ENCODE results near the gene FBXL19.

FBXL19 gene

DNA sequence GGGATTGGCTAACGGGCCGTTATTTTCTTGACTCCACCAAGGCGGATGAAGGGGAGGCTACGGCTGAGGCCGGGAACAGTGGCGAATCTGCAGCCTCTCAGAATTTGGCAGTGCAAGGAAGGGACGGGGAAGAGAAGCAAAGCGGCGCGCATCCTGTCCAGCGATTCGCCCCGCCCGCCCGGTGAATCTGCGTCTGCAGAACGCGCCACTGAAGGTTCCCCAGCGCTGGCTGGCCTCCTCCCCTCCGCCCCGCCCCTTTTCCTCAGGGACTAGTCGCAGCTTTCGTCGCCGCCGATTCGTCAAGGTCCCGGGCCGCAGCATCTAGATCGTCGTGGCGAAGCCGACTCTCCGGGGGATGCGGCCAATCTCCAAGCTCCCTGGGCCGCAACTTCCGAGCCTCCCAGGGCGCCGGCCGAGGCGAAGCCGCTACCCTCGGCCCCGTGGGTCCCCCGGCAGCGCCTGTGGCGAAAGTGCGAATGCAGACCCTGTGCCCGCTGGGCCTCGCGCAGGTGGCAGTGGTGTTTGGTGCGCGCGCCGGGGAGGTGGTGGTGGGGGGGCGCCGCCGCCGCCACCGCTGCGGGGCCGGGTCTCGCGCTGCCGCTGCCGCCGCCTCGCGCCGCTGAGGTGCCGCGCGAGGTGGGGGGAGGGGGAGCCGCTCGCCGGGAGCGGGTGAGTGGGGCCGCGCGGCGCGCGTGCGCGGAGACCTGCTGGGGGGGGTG, 34.2 kb downstream of the FBXL19 start, which contains the start of gene SETD1A:
Gene SETD1A (plus strand): TSS at position 299 of the 719 bp plus-strand sequence. CDS start 978 bp downstream, outside the sequence.
- Histone ChIP-seq H3K9me3 (ENCODE audit: control insufficient read depth, insufficient read depth, low read depth, low read length) (no peaks in the 10 kb centered on the region), H3K4me3 (ENCODE audit: low read depth, low read length) (peak within 1 kb of the TSS; percentile 90), H3K27ac (ENCODE audit: extremely low read depth, low read depth, low read length) (peak within 1 kb of the TSS; percentile 96), H3K36me3 (ENCODE audit: control insufficient read depth in 2 of 2, insufficient read depth in 1 of 2, low read length in 2 of 2) (peaks cover 35 to 42% of the 10 kb centered on the region in 2 experiments), H3K4me1 (ENCODE audit: control insufficient read depth, insufficient read depth, low read length) (peaks cover 2% of the 10 kb centered on the region; the same call in 1 of the 2 replicates)
- ChIA-PET POLR2A (interaction anchor here (0.6 to 0.9 kb wide), 2 partner anchors 9 to 15 kb away, joined by 3 read pairs; partner anchors contain the start of gene ORAI3), CTCF (interaction anchor here (0.6 to 2.1 kb wide), 3 partner anchors 13 to 204 kb away, joined by 4 to 8 read pairs (median 5); no protein-coding TSS in a partner anchor)
- no peak for TF ChIP-seq ZNF549 (tag by site-specific recombination; IDR thresholded peaks at IDR 0.05)
- TF ChIP-seq IKZF3 (tag by site-specific recombination; IDR thresholded peaks at IDR 0.05) = 0 out of 2 replicates have a peak, but pooled peaks have one; percentile 3
- TF ChIP-seq ZNF626 (tag by site-specific recombination; IDR thresholded peaks at IDR 0.05) = no peak; the same call in 1 of the 2 replicates
- TF ChIP-seq ZNF211 (tag by site-specific recombination; IDR thresholded peaks at IDR 0.05; ENCODE audit: low read depth) = no peak
- no peak for TF ChIP-seq TCF7L2 (IDR thresholded peaks at IDR 0.05; ENCODE audit: borderline replicate concordance, low read depth, low read length)
- TF ChIP-seq, protein P1, sequence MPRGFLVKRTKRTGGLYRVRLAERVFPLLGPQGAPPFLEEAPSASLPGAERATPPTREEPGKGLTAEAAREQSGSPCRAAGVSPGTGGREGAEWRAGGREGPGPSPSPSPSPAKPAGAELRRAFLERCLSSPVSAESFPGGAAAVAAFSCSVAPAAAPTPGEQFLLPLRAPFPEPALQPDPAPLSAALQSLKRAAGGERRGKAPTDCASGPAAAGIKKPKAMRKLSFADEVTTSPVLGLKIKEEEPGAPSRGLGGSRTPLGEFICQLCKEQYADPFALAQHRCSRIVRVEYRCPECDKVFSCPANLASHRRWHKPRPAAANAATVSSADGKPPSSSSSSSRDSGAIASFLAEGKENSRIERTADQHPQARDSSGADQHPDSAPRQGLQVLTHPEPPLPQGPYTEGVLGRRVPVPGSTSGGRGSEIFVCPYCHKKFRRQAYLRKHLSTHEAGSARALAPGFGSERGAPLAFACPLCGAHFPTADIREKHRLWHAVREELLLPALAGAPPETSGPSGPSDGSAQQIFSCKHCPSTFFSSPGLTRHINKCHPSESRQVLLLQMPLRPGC (tag by site-specific recombination; IDR thresholded peaks at IDR 0.05) = peak; percentile 98
- TF ChIP-seq SP2 (tag by site-specific recombination; IDR thresholded peaks at IDR 0.05) = peak; percentile 91
- peak; percentile 93 for TF ChIP-seq YY2 (tag by site-specific recombination; IDR thresholded peaks at IDR 0.05)
- no peak for TF ChIP-seq SETDB1 (IDR thresholded peaks at IDR 0.05; ENCODE audit: insufficient read length, low read length)
- no peak for TF ChIP-seq GFI1B (tag by site-specific recombination; IDR thresholded peaks at IDR 0.05)
- TF ChIP-seq ZXDB (tag by site-specific recombination; IDR thresholded peaks at IDR 0.05) = peak; percentile 97
- peak; percentile 90; the same call in 1 of the 2 replicates for TF ChIP-seq ZNF600 (tag by site-specific recombination; IDR thresholded peaks at IDR 0.05)
- peak; percentile 45 for TF ChIP-seq ZFHX2 (tag by site-specific recombination; conservative IDR thresholded peaks at IDR 0.05)
- TF ChIP-seq, protein P2, sequence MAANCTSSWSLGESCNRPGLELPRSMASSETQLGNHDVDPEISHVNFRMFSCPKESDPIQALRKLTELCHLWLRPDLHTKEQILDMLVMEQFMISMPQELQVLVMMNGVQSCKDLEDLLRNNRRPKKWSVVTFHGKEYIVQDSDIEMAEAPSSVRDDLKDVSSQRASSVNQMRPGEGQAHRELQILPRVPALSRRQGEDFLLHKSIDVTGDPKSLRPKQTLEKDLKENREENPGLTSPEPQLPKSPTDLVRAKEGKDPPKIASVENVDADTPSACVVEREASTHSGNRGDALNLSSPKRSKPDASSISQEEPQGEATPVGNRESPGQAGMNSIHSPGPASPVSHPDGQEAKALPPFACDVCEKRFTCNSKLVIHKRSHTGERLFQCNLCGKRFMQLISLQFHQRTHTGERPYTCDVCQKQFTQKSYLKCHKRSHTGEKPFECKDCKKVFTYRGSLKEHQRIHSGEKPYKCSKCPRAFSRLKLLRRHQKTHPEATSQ (tag by site-specific recombination; IDR thresholded peaks at IDR 0.05) = peak; percentile 96
- peak; percentile 94 for TF ChIP-seq ZEB2 (tag by site-specific recombination; IDR thresholded peaks at IDR 0.05)
- peak; percentile 15; the same call in 1 of the 2 replicates for TF ChIP-seq ZNF558 (tag by site-specific recombination; IDR thresholded peaks at IDR 0.05)
- peak; percentile 93 for TF ChIP-seq KLF1 (tag by site-specific recombination; IDR thresholded peaks at IDR 0.05)
- no peak for TF ChIP-seq MYNN (tag by site-specific recombination; IDR thresholded peaks at IDR 0.05; ENCODE audit: borderline replicate concordance)
- peak; percentile 90; the same call in 1 of the 2 replicates for TF ChIP-seq ZSCAN23 (tag by site-specific recombination; IDR thresholded peaks at IDR 0.05)
- no peak for TF ChIP-seq ZNF248 (tag by site-specific recombination; IDR thresholded peaks at IDR 0.05)
- TF ChIP-seq, protein P3, sequence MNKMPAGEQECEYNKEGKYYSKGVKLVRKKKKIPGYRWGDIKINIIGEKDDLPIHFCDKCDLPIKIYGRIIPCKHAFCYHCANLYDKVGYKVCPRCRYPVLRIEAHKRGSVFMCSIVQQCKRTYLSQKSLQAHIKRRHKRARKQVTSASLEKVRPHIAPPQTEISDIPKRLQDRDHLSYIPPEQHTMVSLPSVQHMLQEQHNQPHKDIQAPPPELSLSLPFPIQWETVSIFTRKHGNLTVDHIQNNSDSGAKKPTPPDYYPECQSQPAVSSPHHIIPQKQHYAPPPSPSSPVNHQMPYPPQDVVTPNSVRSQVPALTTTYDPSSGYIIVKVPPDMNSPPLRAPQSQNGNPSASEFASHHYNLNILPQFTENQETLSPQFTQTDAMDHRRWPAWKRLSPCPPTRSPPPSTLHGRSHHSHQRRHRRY (tag by site-specific recombination; IDR thresholded peaks at IDR 0.05) = 0 out of 2 replicates have a peak, but pooled peaks have one; percentile 81
- TF ChIP-seq OVOL3 (tag by site-specific recombination; IDR thresholded peaks at IDR 0.05) = peak; percentile 62; the same call in 1 of the 2 replicates
- TF ChIP-seq ZBTB20 (tag by site-specific recombination; IDR thresholded peaks at IDR 0.05) = peak; percentile 52
- TF ChIP-seq ZNF214 (tag by site-specific recombination; IDR thresholded peaks at IDR 0.05; ENCODE audit: borderline replicate concordance) = no peak
- TF ChIP-seq ZBTB7A (tag by site-specific recombination; IDR thresholded peaks at IDR 0.05; ENCODE audit: low read depth) = peak; percentile 99
- TF ChIP-seq BCL11A (tag by site-specific recombination; IDR thresholded peaks at IDR 0.05; ENCODE audit: low read depth) = no peak
- TF ChIP-seq, protein P4, sequence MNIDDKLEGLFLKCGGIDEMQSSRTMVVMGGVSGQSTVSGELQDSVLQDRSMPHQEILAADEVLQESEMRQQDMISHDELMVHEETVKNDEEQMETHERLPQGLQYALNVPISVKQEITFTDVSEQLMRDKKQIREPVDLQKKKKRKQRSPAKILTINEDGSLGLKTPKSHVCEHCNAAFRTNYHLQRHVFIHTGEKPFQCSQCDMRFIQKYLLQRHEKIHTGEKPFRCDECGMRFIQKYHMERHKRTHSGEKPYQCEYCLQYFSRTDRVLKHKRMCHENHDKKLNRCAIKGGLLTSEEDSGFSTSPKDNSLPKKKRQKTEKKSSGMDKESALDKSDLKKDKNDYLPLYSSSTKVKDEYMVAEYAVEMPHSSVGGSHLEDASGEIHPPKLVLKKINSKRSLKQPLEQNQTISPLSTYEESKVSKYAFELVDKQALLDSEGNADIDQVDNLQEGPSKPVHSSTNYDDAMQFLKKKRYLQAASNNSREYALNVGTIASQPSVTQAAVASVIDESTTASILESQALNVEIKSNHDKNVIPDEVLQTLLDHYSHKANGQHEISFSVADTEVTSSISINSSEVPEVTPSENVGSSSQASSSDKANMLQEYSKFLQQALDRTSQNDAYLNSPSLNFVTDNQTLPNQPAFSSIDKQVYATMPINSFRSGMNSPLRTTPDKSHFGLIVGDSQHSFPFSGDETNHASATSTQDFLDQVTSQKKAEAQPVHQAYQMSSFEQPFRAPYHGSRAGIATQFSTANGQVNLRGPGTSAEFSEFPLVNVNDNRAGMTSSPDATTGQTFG (tag by site-specific recombination; IDR thresholded peaks at IDR 0.05; ENCODE audit: borderline replicate concordance) = peak; percentile 93
- peak; percentile 99 for TF ChIP-seq KLF9 (tag by site-specific recombination; IDR thresholded peaks at IDR 0.05; ENCODE audit: low read depth)
- no peak for TF ChIP-seq ZNF311 (tag by site-specific recombination; IDR thresholded peaks at IDR 0.05; ENCODE audit: borderline replicate concordance)
- no peak for TF ChIP-seq ZNF596 (tag by site-specific recombination; IDR thresholded peaks at IDR 0.05)
- TF ChIP-seq ZFP3 (tag by site-specific recombination; IDR thresholded peaks at IDR 0.05; ENCODE audit: low read depth) = no peak
